Stimulated activated CD4-positive, alpha-beta T cell treated with anti-CD3 and anti-CD28 coated beads, TNF-alpha, amount 100 ng/mL, for 24 hours (primary cell): Measurements from ENCODE around the gene FGFBP1.
"Not testable (repeated sequence)": the region's sequence is repeated elsewhere in the genome, so short reads cannot be mapped to it uniquely, and the experiment has no call there.

Source experiments
- DNase-seq, 3 experiments: peaks; one replicate each; pipeline ENCODE4 v3.0.0-alpha.2; 2020; ENCODE audit warnings: low read depth in 3 of 3

Gene FGFBP1

DNA sequence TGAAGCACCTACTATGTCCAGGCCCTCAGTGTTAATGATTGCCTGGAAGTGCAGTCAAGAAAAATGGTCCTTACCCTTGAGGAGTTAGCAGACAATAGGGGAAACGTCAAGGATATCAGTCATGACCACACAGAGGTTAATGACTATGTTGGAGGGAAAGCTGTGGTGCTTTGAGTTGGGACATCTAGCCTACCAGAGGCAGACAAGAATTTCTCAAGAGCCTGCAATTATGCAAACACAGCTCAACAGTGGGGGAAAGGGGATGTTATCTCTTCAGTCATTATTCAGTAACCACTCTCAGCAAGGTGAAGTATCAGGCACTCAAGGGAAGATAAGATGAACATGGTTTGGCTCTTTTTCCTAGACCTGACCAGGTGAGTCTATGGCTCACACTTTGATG lies 7.0 kb upstream of the FGFBP1 start:
- no peak for DNase-seq

GRCh38 chr4:15944895-15945294 lies 6.4 kb upstream of the FGFBP1 start:
- DNase-seq: no peak

- DNase-seq: no peak
Measured at GRCh38 chr4:15942283-15942682, 3.7 kb upstream of the FGFBP1 start.

DNA sequence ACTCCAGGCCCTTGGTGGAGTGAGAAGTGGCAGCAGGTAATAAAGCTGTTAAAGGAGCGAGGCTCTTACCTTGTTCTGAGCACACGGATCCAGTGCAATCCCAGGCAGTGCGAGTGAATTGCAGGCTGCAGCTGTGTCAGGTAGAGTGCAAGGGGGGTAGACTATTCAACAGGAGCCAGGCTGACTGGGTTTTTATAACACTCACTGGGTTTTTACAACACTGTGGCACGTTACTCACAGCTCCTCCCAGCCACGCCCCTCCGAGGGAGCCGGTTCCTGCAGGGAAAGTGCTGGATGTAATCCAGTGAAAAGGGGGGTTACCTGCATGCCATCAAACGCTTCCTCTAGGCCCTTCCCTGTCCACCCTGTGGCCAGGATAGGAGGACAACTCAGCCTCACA lies 358 bp downstream of the FGFBP1 start:
- DNase-seq: no peak

DNA sequence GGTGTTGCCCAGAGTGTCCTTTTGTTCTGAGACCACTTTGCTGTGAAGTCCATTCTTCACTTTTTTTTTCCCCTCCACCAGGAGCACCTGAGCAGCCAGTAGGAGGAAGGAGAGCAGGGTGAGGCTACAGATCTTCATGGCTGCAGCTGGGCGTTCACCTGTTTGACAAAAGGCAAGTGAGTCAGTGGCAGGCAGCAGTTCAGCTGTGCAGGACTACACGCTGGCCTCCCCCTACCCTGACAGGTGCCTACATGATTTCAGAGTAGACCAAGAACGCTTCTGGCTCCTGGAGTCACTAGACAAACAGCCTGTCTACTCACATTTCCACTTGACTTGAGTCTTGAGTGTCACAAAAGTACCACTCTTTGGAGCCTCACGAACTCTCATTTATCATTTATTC lies 2.0 kb downstream of the FGFBP1 start:
- no peak for DNase-seq

DNA sequence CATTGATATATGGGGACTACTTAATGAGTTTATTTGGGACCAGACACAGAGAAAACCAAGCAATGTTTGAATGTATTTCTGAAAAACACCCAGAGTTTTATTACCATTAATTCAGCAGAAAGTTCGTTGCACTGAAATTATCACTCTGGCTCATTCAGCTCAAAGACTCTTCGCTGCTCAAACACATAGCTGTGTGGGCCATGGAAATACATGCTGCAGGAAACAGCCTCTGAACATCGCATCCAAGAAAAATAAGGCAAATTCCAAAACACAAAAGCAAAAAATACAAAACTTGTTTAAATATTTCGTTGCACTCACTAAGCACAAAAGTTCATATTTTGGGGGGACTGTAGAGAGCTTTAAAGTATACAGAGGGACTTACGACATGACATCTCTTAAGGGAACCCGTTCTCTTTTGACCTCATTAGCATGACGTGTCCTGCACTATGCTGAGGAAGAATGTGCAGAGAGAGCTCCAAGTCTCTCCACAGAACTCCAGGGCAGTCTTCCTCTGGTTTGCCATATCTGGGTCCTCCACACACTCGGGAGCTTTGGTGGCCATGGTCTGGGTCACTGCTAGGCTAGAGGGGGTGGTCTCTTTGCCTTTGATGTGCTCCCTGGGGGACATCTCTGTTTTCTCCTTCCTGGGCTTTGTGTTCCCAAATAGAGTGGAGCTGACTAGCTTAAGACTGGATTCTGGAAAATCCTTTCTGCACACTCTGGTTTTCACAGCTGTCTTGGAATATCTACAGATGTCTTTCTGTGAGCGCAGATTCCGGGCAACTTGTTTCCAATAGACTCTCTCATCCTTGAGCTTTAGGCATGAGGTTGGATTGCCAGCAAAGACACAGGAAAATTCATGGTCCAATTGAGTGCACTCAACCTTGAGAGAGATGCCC lies 2.8 kb downstream of the FGFBP1 start:
- DNase-seq: no peak

GRCh38 chr4:15934259-15934658 lies 4.3 kb downstream of the FGFBP1 start:
- DNase-seq: no peak

- DNase-seq: no peak
Measured at GRCh38 chr4:15931451-15932210, 6.9 kb downstream of the FGFBP1 start.

DNA sequence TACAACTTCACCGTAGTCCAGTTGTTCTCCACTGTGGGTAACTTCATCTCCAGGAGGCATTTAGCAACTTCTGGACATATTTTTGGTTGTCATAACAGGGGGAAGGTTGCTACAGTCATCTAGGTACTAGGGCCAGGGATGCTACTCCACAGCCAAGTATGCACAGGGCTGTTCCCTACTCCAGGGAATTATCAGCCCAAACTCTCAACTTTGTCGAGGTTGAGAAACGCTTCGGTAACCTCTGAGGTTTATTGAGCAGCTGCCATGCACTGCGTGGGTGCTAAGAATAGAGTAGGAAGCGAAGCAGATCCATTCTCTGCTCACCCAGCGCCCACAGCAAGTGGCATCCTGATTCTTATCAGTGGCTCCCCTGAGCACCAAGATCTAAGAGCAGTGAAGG lies 8.2 kb downstream of the FGFBP1 start:
- no peak for DNase-seq

- no peak for DNase-seq
Measured at GRCh38 chr4:15929540-15929939, 9.0 kb downstream of the FGFBP1 start.

DNA sequence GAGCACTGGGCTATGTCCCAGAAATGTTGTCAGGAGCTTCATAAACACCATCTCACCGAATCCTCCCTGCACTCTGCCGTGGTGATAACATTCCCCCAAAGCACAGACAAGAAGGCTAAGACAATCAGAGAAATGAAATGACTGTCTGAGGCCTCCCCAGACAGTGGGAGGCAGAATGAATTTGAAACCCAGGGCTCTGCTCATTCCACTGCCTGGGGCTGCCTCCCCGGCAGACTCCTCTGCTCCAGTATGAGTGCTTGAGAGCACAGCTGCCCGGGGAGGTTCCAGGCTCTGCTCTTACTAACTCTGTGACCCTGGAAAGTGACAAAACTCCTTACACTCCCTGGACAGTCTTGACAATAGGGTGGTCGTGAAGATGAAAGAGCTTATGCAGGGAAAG lies 9.7 kb downstream of the FGFBP1 start:
- DNase-seq: no peak

DNA sequence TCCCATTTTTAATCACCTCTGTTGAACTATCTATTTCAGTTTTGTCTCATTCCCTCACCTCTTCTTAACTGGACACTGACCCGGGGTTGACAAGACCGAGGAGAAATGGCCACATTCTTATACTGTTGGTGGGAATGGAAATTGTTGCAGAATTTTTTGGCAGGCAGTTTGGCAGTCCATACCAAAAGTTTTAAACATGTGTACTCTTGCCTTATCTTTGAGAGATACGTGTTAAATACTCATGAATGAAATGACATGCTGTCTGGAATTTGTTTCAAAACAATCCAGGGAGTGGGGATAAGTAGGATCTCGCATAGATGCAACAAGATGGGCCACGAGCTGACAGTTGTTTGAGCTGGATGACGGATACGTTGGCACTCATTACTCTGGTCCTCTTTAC lies 12.1 kb downstream of the FGFBP1 start:
- no peak for DNase-seq

GRCh38 chr4:15925830-15926229 lies 12.7 kb downstream of the FGFBP1 start:
- DNase-seq: no peak

- DNase-seq: no peak
Measured at GRCh38 chr4:15921592-15921932, 17.0 kb downstream of the FGFBP1 start.

DNA sequence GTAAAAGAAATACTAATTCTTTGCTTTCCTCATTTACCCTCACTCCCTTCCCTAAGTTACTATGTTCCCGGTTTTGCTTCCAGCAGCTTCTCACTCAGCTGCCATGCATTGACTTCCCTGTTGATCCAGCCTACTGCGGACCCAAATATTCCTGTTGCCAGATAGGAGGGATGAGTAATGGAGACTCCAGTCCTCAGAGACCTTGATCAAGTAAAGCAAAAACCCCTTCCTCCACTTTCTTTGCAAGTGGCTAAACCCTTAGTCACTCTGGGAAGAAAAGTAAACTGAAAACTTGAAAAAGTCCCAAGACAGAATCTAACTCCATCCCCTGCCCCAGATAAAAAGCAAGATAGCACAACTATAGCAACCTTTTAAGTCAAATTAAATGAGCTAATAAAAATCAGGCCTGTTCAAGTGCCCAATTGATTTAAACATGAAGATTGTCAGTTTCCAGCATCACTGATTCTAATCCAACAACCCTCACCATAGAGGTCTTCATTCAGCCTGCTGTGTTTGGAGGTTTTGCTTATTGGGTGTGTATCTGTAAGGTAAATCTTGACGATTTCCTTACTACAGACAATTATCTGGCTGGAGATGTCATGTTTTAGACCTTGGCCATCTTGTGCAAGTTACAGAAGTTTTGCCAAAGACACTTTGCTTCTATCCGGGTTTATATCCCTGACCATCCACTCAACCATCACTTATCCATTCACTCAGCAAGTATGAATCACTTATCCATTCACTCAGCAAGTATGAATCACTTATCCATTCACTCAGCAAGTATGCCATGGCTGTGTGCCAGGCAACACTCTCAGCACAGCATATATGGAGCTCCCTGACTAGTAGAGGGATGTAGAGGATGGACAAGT lies 17.6 kb downstream of the FGFBP1 start:
- no peak for DNase-seq

DNA sequence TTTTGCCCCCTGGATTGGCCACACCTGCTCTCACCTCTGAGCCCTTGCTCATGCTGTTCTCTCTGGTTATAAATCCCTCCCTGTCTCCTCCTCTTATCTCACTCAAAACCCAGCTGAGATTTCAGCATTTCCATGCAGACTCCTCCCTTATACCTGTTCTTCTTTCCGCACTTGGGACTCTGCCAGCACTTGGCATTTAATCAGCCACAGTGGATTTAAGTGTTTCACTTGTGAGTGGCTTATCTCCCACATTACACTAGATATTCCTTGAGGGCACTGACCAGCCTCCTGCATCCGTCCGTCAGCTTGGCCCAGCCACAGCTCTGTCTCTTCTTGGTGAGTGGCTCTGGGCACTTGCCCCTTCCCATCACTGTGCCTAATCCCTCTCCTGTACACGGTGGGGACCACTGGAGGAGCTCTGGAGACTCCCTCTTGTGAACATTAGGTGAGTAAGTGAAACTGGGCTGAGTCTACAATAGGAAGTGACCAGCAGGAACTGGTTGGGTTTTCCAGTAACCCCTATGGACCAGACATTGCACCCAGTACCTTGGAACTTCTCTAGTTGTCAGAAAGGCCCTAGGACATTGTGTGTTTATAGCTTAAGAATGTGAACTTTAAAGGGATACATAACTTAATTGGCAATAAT lies 19.9 kb downstream of the FGFBP1 start:
- no peak for DNase-seq

- DNase-seq: no peak
Measured at GRCh38 chr4:15917297-15917696, 21.2 kb downstream of the FGFBP1 start.

- DNase-seq: not testable (repeated sequence)
Measured at GRCh38 chr4:15916358-15916757, 22.2 kb downstream of the FGFBP1 start.

DNA sequence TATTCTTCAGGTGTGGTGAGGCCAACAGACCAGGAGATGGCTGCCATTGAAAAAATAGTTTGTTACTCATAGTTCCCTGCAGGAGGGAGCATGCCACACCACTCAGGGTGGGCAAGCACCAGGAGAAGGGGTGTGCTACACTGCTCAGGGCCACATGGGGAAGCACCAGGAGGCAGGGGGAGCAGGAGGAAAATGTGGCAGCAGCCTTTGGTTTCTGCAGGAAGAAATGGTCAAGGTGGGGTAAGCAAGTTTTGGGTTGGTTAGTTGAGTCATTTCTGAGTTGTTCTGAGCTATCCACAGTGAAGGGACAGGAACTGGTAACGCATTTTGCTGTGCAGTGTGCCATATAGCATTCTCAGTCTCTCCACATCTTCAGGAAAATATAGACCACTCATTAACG lies 23.8 kb downstream of the FGFBP1 start:
- no peak for DNase-seq

GRCh38 chr4:15914291-15914690 lies 24.2 kb downstream of the FGFBP1 start:
- DNase-seq: no peak

- DNase-seq: no peak
Measured at GRCh38 chr4:15913631-15913970, 24.9 kb downstream of the FGFBP1 start.
